Measurements from ENCODE around the gene BBOF1.
"Not testable (repeated sequence)": the region's sequence is repeated elsewhere in the genome, so short reads cannot be mapped to it uniquely, and the experiment has no call there.

BBOF1 gene, protein sequence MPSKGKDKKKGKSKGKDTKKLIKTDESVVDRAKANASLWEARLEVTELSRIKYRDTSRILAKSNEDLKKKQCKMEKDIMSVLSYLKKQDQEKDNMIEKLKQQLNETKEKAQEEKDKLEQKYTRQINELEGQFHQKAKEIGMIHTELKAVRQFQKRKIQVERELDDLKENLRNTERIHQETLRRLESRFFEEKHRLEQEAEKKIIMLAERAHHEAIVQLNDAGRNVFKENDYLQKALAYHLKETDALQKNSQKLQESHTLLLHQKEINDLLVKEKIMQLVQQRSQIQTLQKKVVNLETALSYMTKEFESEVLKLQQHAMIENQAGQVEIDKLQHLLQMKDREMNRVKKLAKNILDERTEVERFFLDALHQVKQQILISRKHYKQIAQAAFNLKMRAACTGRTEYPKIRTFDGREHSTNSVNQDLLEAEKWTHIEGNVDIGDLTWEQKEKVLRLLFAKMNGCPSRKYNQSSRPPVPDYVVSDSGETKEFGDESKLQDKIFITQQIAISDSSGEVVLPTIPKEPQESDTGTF

GRCh38 chr14:74018586-74019407 lies at the start of gene BBOF1, which contains the start of gene ENTPD5:
Gene BBOF1 (plus strand): TSS chr14:74019349. CDS start chr14:74019479, 130 bp downstream.
Gene ENTPD5 (minus strand): TSS chr14:74019288. CDS start chr14:73988102, 31,186 bp downstream.
- peak; percentile 78 for DNase-seq (ENCODE audit: low spot score)

DNA sequence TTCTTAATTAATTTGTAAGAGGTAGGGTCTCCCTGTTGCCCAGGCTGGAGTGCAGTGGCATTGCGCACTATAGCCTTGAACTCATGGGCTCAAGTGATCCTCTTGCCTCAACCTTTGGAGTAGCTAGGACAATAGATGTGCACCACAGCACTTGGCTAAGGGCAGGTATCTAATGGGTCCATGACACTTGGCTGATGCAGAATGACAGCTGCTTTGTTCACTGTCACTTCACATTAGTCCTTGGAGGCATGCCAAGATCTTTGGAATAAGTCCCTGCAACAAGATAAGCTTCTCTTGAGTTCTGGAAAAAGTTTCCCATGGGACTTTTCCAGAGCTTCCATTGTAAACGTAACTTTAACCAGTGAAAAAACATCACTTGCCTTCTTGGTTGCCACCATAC lies 45.7 kb upstream of the BBOF1 start:
- no peak for DNase-seq (ENCODE audit: low spot score)

- no peak for DNase-seq (ENCODE audit: low spot score)
These were observed 43.0 kb upstream of the BBOF1 start for GRCh38 chr14:73976125-73976524.

- DNase-seq (ENCODE audit: low spot score) = no peak
These were observed 41.3 kb upstream of the BBOF1 start for GRCh38 chr14:73977896-73978295.

GRCh38 chr14:73988065-73988464 lies 31.1 kb upstream of the BBOF1 start:
- DNase-seq (ENCODE audit: low spot score) = no peak

DNA sequence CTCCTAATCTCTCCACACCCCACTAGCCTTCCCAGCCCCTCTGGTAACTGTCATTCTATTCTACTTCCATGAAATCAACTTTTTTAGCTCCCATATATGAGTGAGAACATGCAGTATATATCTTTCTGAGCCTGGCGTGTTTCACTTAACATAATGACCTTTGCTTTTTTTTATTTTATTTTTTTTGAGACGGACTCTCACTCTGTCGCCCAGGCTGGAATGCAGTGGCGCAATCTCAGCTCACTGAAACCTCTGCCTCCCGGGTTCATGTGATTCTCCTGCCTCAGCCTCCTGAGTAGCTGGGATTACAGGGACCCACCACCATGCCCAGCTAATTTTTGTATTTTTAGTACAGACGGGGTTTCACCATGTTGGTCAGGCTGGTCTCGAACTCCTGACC lies 30.5 kb upstream of the BBOF1 start:
- DNase-seq (ENCODE audit: low spot score) = not testable (repeated sequence)

DNA sequence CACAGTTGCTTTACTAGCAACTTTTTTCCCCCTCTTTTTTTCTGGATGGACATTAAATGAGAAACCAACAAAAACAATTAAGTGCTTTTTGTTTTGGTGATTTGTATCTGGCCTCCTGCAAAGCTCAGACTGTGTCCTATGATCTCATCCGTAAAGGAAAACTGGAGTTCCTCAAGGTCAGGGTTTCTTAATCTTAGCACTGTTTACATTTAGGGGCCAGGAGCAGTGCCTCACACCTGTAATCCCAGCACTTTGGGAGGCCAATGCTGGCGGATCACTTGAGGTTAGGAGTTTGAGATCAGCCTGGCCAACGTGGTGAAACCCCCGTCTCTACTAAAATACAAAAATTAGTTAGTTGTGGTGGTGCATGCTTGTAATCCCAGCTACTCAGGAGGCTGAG lies 28.1 kb upstream of the BBOF1 start:
- no peak for DNase-seq (ENCODE audit: low spot score)

- DNase-seq (ENCODE audit: low spot score) = not testable (repeated sequence)
These were observed 24.2 kb upstream of the BBOF1 start for GRCh38 chr14:73994926-73995325.

DNA sequence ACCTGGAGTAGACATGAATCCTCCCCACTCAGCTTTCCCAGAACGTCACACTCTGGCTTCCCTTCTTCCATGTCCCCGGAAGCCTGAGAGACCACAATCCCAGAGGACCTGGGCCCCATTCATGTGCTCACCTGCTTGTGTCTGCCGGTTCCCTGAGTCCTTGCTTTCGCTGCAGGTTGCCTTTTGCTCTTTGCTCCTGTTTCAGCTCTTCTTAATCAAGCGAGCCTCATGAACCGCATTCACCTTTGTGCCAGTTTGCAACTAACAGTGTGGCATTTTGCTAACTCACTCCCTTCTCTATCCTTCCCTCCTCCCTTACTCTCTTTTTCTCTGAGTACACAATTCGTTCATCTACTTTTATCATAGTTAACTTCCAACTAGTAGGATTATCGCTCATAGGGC lies 23.2 kb upstream of the BBOF1 start:
- no peak for DNase-seq (ENCODE audit: low spot score)

- DNase-seq (ENCODE audit: low spot score) = no peak
These were observed 22.4 kb upstream of the BBOF1 start for GRCh38 chr14:73996731-73997107.

- no peak for DNase-seq (ENCODE audit: low spot score)
These were observed 21.8 kb upstream of the BBOF1 start for GRCh38 chr14:73997108-73997943.

DNA sequence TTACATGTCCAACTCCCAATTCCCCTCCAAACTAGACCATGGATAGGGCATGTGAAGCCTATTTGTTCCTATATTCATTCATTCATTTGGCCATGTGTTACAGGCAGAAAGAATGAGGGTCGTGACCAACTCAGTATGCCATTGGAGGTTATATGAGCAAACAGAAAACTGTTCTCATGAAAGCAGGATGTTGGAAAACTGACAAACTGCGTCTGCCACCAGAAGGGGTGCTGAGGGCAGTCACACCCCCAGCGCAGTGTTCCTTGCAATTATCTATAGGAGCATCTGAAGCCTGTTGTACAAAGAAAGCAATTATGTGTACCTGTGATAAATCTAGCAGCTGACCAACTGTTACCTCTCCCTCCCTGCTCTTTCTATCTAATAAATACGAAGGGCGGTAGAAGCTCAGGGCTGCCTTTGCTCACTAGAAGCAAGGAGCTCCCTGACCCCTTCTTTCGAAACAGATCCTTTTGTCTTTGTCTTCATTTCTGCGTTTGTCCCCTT lies 21.2 kb upstream of the BBOF1 start:
- no peak for DNase-seq (ENCODE audit: low spot score)

DNA sequence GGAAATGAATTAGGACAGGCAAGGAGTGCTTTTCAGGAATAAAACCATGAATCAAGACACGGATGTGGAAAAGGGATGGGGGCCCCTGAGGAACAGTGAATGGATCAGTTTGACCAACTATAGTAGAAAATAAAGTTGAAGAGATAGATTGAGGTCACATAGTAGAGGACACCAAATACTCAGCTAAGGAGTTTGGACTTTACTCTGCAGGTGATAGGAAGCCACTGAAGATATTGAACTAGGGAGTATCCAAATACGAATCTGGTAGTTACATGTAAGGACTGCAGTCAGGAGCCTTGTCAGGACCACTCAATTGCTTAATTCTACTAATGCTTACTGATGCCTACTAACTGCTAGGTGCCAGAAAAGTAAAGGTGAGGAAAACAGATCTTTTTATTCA lies 20.4 kb upstream of the BBOF1 start:
- no peak for DNase-seq (ENCODE audit: low spot score)

GRCh38 chr14:74005664-74006063 lies 13.5 kb upstream of the BBOF1 start:
- DNase-seq (ENCODE audit: low spot score) = not testable (repeated sequence)

GRCh38 chr14:74008843-74009499 lies 10.2 kb upstream of the BBOF1 start:
- no peak for DNase-seq (ENCODE audit: low spot score)

GRCh38 chr14:74014299-74014698 lies 4.8 kb upstream of the BBOF1 start:
- DNase-seq (ENCODE audit: low spot score) = no peak

GRCh38 chr14:74015176-74015575 lies 4.0 kb upstream of the BBOF1 start:
- DNase-seq (ENCODE audit: low spot score) = no peak

DNA sequence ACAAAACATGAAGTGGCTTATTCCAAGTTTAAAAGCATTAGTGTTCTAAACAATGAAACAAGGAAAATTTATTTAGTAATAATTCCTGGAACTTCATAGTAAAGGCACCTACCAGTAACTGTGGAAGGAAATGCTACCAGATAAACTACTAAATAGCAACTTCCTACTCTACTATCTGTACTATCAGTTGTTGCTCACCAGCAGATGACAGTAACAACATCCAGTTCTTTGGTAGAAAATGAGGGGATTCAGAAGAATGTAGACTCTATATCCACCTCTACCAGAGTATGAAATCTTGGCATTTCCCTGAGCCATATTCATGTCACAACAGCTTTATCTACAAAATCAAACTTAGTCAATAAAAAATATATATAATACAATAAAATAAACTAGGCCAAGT lies 3.2 kb upstream of the BBOF1 start:
- no peak for DNase-seq (ENCODE audit: low spot score)

- DNase-seq (ENCODE audit: low spot score) = no peak
These were observed 969 bp upstream of the BBOF1 start for GRCh38 chr14:74018174-74018585.

GRCh38 chr14:74019408-74020137 lies 424 bp downstream of the BBOF1 start:
- DNase-seq (ENCODE audit: low spot score) = no peak

DNA sequence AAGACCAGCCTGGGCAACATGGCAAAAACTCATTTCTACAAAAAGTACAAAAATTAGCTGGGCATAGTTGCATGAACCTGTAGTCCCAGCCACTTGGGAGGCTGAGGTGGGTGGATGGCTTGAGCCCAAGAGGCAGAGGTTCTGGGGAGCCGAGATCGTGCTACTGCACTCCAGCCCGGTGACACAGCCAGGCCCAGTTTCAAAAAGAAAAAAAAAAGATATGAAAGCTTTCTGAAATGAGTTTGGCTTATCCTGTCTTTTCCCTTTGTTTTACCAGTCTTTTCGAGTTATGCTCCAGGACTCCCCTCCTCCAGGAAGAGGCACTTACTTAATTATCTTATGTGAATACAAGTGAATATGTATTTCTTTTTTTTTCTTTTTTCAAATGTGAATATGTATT lies 3.2 kb downstream of the BBOF1 start:
- DNase-seq (ENCODE audit: low spot score) = no peak

Data from activated CD4-positive, alpha-beta T cell treated with anti-CD3 and anti-CD28 coated beads, Interleukin-2, Interleukin-4, amounts not matched to agents 100 ng/mL and 50 ng/mL, durations not matched to agents 16 hours and 8 hours (primary cell).